ENCODE measurements around the gene ARHGEF28. TPM values are rescaled to one million over a fixed set of nuclear protein-coding genes. Genes with fewer than 3 reads are reported as not detected.

ARHGEF28 gene
- total and polyA plus RNA-seq, 2 of the 13 experiments (the other 11 are each of a cell fraction or from before 2014, with no cell fraction given): 17.4 to 34.1 TPM

DNA sequence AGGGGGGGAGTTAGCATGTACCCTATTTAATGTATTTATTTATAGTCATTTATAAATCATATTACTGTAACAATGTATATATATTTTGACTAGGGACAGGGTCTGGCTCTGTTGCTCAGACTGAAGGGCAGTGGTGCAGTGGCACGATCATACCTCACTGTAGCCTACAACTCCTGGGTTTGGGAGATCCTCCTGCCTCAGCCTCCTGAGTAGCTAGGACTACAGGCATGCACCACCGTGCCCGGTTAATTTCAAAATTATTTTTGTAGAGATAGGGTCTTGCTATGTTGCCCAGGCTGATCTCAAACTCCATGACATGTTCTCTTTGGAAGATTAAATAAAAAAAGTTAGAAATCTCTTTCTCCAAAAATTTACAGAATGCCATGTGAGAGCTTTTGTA lies 52.8 kb downstream of the ARHGEF28 start (continued):
- TF ChIP-seq, protein P1, sequence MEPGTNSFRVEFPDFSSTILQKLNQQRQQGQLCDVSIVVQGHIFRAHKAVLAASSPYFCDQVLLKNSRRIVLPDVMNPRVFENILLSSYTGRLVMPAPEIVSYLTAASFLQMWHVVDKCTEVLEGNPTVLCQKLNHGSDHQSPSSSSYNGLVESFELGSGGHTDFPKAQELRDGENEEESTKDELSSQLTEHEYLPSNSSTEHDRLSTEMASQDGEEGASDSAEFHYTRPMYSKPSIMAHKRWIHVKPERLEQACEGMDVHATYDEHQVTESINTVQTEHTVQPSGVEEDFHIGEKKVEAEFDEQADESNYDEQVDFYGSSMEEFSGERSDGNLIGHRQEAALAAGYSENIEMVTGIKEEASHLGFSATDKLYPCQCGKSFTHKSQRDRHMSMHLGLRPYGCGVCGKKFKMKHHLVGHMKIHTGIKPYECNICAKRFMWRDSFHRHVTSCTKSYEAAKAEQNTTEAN (CRISPR knock-in tag; conservative IDR thresholded peaks at IDR 0.05): no peak
- TF ChIP-seq, protein P2, sequence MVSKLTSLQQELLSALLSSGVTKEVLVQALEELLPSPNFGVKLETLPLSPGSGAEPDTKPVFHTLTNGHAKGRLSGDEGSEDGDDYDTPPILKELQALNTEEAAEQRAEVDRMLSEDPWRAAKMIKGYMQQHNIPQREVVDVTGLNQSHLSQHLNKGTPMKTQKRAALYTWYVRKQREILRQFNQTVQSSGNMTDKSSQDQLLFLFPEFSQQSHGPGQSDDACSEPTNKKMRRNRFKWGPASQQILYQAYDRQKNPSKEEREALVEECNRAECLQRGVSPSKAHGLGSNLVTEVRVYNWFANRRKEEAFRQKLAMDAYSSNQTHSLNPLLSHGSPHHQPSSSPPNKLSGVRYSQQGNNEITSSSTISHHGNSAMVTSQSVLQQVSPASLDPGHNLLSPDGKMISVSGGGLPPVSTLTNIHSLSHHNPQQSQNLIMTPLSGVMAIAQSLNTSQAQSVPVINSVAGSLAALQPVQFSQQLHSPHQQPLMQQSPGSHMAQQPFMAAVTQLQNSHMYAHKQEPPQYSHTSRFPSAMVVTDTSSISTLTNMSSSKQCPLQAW (CRISPR knock-in tag; IDR thresholded peaks at IDR 0.05): 0 out of 2 replicates have a peak, but pooled peaks have one; percentile 6
- no peak for TF ChIP-seq ZBTB1 (CRISPR knock-in tag; IDR thresholded peaks at IDR 0.05; ENCODE audit: borderline replicate concordance)
- TF ChIP-seq ATM (IDR thresholded peaks at IDR 0.05; ENCODE audit: borderline replicate concordance): no peak
- TF ChIP-seq, protein P3, sequence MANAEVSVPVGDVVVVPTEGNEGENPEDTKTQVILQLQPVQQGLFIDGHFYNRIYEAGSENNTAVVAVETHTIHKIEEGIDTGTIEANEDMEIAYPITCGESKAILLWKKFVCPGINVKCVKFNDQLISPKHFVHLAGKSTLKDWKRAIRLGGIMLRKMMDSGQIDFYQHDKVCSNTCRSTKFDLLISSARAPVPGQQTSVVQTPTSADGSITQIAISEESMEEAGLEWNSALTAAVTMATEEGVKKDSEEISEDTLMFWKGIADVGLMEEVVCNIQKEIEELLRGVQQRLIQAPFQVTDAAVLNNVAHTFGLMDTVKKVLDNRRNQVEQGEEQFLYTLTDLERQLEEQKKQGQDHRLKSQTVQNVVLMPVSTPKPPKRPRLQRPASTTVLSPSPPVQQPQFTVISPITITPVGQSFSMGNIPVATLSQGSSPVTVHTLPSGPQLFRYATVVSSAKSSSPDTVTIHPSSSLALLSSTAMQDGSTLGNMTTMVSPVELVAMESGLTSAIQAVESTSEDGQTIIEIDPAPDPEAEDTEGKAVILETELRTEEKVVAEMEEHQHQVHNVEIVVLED (CRISPR knock-in tag; IDR thresholded peaks at IDR 0.05; ENCODE audit: borderline replicate concordance): 0 out of 2 replicates have a peak, but pooled peaks have one; percentile 5
- peak; percentile 58; the same call in 1 of the 2 replicates for TF ChIP-seq ZNF501 (CRISPR knock-in tag; IDR thresholded peaks at IDR 0.05)
- TF ChIP-seq, protein P4, sequence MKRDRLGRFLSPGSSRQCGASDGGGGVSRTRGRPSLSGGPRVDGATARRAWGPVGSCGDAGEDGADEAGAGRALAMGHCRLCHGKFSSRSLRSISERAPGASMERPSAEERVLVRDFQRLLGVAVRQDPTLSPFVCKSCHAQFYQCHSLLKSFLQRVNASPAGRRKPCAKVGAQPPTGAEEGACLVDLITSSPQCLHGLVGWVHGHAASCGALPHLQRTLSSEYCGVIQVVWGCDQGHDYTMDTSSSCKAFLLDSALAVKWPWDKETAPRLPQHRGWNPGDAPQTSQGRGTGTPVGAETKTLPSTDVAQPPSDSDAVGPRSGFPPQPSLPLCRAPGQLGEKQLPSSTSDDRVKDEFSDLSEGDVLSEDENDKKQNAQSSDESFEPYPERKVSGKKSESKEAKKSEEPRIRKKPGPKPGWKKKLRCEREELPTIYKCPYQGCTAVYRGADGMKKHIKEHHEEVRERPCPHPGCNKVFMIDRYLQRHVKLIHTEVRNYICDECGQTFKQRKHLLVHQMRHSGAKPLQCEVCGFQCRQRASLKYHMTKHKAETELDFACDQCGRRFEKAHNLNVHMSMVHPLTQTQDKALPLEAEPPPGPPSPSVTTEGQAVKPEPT (CRISPR knock-in tag; IDR thresholded peaks at IDR 0.05; ENCODE audit: low read depth): 0 out of 2 replicates have a peak, but pooled peaks have one; percentile 45
- 0 out of 2 replicates have a peak, but pooled peaks have one; percentile 28 for TF ChIP-seq KDM2A (CRISPR knock-in tag; IDR thresholded peaks at IDR 0.05; ENCODE audit: borderline replicate concordance, low read depth)
